B cell (primary cell): ENCODE results near the gene PDGFRB. TPM values are rescaled to one million over a fixed set of nuclear protein-coding genes. Genes with fewer than 3 reads are reported as not detected.

ENCODE experiments used
- ATAC-seq: fragments of 200-7000 bp; cut with Tn5 transposase; one replicate; pipeline ENCODE4 v1.10.0; 2021; ENCODE audit warnings: low read depth, mild to moderate bottlenecking, moderate number of reproducible peaks, moderate library complexity
- CTCF ChIA-PET: fragments of 350-600 bp; sonication (Branson Sonifier 250); formaldehyde crosslinking; loops from one replicate; lab custom pipeline; 2021; ENCODE audit warnings: antibody characterized with exemption, inconsistent platforms; lab: Charles Lee
- POLR2A ChIA-PET: fragments of 350-600 bp; sonication (Branson Sonifier 250); formaldehyde crosslinking; loops from one replicate; lab custom pipeline; 2021; ENCODE audit warnings: antibody characterized with exemption; lab: Charles Lee
- DNase-seq: peaks from one replicate; pipeline ENCODE4 v3.0.0; 2013
- H2AFZ ChIP-seq: 2 replicates; pipeline ENCODE4 v1.6.1; 2012; ENCODE audit warnings: mild to moderate bottlenecking, low read depth, low read length; ENCODE audit not compliant: insufficient read depth, poor library complexity, severe bottlenecking
- H3K27ac ChIP-seq, 2 donors: 1 replicate in 1 of 2; 2 replicates in 1 of 2; pipeline ENCODE4 v1.5.1; 2012 to 2013; ENCODE audit warnings: low read length in 2 of 2, mild to moderate bottlenecking in 2 of 2, moderate library complexity in 1 of 2
- H3K27me3 ChIP-seq, 4 experiments: fragments of 200-600 bp in 1 of 4; sonication (generic) in 1 of 4; replicated peaks in 1 of 4; 1 replicate in 2 of 4; 2 replicates in 2 of 4; pipeline versions ENCODE4 v1.6.1 to v1.7.0; 2013 to 2016; ENCODE audit warnings: low read length in 3 of 4, mild to moderate bottlenecking in 2 of 4, mixed read lengths in 1 of 4, moderate library complexity in 1 of 4; ENCODE audit not compliant: insufficient read depth in 4 of 4, control insufficient read depth in 3 of 4; ENCODE audit errors: control extremely low read depth in 1 of 4
- H3K36me3 ChIP-seq, 2 experiments: replicated peaks in 1 of 2; 1 replicate in 1 of 2; 2 replicates in 1 of 2; pipeline versions ENCODE4 v1.6.1 to v1.7.1; 2013; ENCODE audit warnings: low read length in 1 of 2; ENCODE audit not compliant: insufficient read depth in 2 of 2, control insufficient read depth in 1 of 2; ENCODE audit errors: control extremely low read depth in 1 of 2, extremely low read depth in 1 of 2
- H3K4me1 ChIP-seq, 2 donors: fragments of 200-600 bp in 1 of 2; sonication (generic) in 1 of 2; 1 replicate in 1 of 2; 2 replicates in 1 of 2; pipeline versions ENCODE4 v1.5.1 to v1.6.1; 2013 to 2017; ENCODE audit warnings: low read length in 2 of 2; ENCODE audit not compliant: control insufficient read depth in 2 of 2, insufficient read depth in 2 of 2
- H3K4me2 ChIP-seq: replicated peaks from 2 replicates; pipeline ENCODE3; 2012; ENCODE audit warnings: mild to moderate bottlenecking, low read depth, low read length; ENCODE audit not compliant: poor library complexity, severe bottlenecking
- H3K4me3 ChIP-seq, 5 experiments: fragments of 200-600 bp in 1 of 5; sonication (generic) in 1 of 5; 1 replicate in 3 of 5; 2 replicates in 2 of 5; pipeline versions ENCODE4 v1.5.1 to v1.7.0; 2011 to 2016; ENCODE audit warnings: low read length in 4 of 5, mild to moderate bottlenecking in 4 of 5, low read depth in 2 of 5, control low read depth in 1 of 5, moderate library complexity in 1 of 5; ENCODE audit not compliant: insufficient read depth in 1 of 5; ENCODE audit errors: control extremely low read depth in 1 of 5, extremely low read depth in 1 of 5
- H3K79me2 ChIP-seq: fragments of 200-600 bp; sonication (generic); one replicate; pipeline ENCODE4 v1.6.0; 2016; ENCODE audit warnings: low read length; ENCODE audit not compliant: control insufficient read depth, insufficient read depth
- H3K9ac ChIP-seq: fragments of 200-600 bp; sonication (generic); 2 replicates; pipeline ENCODE4 v1.6.1; 2017; ENCODE audit warnings: mild to moderate bottlenecking, low read length, moderate library complexity
- H3K9me3 ChIP-seq, 3 donors: one replicate each; pipeline versions ENCODE4 v1.6.1 to v1.7.1; 2013; ENCODE audit warnings: low read length in 2 of 3; ENCODE audit not compliant: control insufficient read depth in 2 of 3, insufficient read depth in 1 of 3; ENCODE audit errors: control extremely low read depth in 1 of 3
- H4K20me1 ChIP-seq: 2 replicates; pipeline ENCODE4 v1.6.0; 2012; ENCODE audit warnings: mild to moderate bottlenecking, low read length; ENCODE audit not compliant: insufficient read depth, control insufficient read depth, poor library complexity, severe bottlenecking
- H3K27ac Mint-ChIP-seq: one replicate; pipeline ENCODE4 v1.8.0; 2021; ENCODE audit warnings: mixed read lengths
- H3K27me3 Mint-ChIP-seq: one replicate; pipeline ENCODE4 v1.8.0; 2021; ENCODE audit warnings: mixed read lengths
- H3K4me1 Mint-ChIP-seq: one replicate; pipeline ENCODE4 v1.8.0; 2021; ENCODE audit warnings: mixed read lengths
- H3K4me3 Mint-ChIP-seq: one replicate; pipeline ENCODE4 v1.8.0; 2021; ENCODE audit warnings: mixed read lengths
- H3K9me3 Mint-ChIP-seq: one replicate; pipeline ENCODE4 v1.8.0; 2022; ENCODE audit warnings: mixed read lengths; ENCODE audit not compliant: insufficient read depth
- CTCF ChIP-seq: fragments of 200-600 bp; IDR thresholded peaks from one replicate; pipeline ENCODE4 v1.8.0; 2022; ENCODE audit warnings: antibody characterized with exemption, mild to moderate bottlenecking
- EZH2 ChIP-seq: IDR thresholded peaks from 2 replicates; pipeline ENCODE4 v1.6.1; 2012; ENCODE audit warnings: borderline replicate concordance, low read depth, mild to moderate bottlenecking, moderate library complexity, low read length; ENCODE audit not compliant: insufficient read depth, poor library complexity, severe bottlenecking
- WGBS: methylation state at CpG from one replicate; pipeline ENCODE4 v1.1.5; 2013; ENCODE audit warnings: missing lambda C conversion rate; ENCODE audit not compliant: insufficient coverage; 5-methylcytosine and 5-hydroxymethylcytosine counted together
- intact Hi-C: fragments of 100-400 bp; cut with micrococcal nuclease; formaldehyde crosslinking; loops from one replicate; pipeline ENCODE4 v1.10.0; 2022
- polyA plus RNA-seq: library from polyadenylated mRNA; depleted of rRNA; stranded (reverse); fragments of >200 nt; gene quantifications from 2 replicates; pipeline ENCODE4 v1.2.3, GENCODE V29; 2012
- total RNA-seq, 2 donors: library from RNA; stranded (reverse); fragments of 120-200 nt in 1 of 2; gene quantifications; 1 replicate in 1 of 2; 2 replicates in 1 of 2; pipeline versions ENCODE4 v1.2.3 to v1.2.4, GENCODE V29; 2013 to 2022

Gene PDGFRB
- total and polyA plus RNA-seq, 2 donors (not counting 1 experiment from before 2014, with no cell fraction given): 0.42 to 3.6 TPM

DNA sequence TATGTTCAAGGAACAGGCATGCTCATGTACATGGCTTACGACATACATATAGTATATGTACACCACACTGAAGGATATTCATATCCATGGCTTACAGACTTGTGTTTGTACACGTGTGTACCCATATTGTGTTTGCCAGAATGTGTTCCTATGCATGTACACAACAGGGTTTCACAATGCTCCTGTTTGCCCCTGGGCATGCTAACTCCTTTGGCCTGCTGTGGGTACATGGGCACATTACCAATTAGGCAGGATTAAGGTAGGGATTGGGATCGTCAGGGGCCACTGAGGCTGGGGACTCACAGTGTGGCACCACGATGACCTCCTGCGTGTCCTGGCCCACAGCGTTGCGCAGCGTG is 26.2 kb downstream of the PDGFRB start:
- H3K4me2 ChIP-seq: no peak overlapping the region
- H3K27me3 ChIP-seq: no peaks in the 10 kb centered on the region
- ChIA-PET POLR2A (no interaction called here), CTCF (interaction anchor here (1.0 kb wide), 1 partner anchor 33 kb away, joined by 3 read pairs; no protein-coding TSS in a partner anchor)
- TF ChIP-seq CTCF (no peak), EZH2 (no peak)
- Mint-ChIP-seq H3K9me3 (no peaks in the 10 kb centered on the region), H3K4me1 (no peaks in the 10 kb centered on the region), H3K27me3 (no peaks in the 10 kb centered on the region), H3K27ac (no peak overlapping the region), H3K4me3 (no peak overlapping the region)
- no peak overlapping the region for H2AFZ ChIP-seq
- no peak for ATAC-seq
- no peaks in the 10 kb centered on the region for H3K9me3 ChIP-seq
- H3K36me3 ChIP-seq: no peaks in the 10 kb centered on the region
- no peaks in the 10 kb centered on the region for H3K79me2 ChIP-seq
- 98% methylated on average over 7 of the region's 8 CpGs for WGBS
- H4K20me1 ChIP-seq: no peaks in the 10 kb centered on the region
- H3K4me3 ChIP-seq: no peak overlapping the region
- no peak overlapping the region for H3K9ac ChIP-seq
- intact Hi-C loops: no loop called here
- H3K27ac ChIP-seq: no peak overlapping the region
- DNase-seq: no peak
- H3K4me1 ChIP-seq: no peaks in the 10 kb centered on the region

- Histone ChIP-seq H3K27me3 (no peaks in the 10 kb centered on the region), H3K27ac (no peak overlapping the region), H3K4me2 (no peak overlapping the region), H3K4me3 (no peak overlapping the region), H3K9me3 (no peaks in the 10 kb centered on the region), H2AFZ (no peak overlapping the region), H4K20me1 (no peaks in the 10 kb centered on the region), H3K4me1 (no peaks in the 10 kb centered on the region), H3K9ac (no peak overlapping the region), H3K79me2 (no peaks in the 10 kb centered on the region), H3K36me3 (no peaks in the 10 kb centered on the region)
- 91% methylated on average over 5 of the region's 6 CpGs for WGBS
- DNase-seq (no peak), ATAC-seq (no peak)
- intact Hi-C loops: no loop called here
- Mint-ChIP-seq H3K4me1 (no peaks in the 10 kb centered on the region), H3K27ac (no peak overlapping the region), H3K27me3 (no peaks in the 10 kb centered on the region), H3K9me3 (no peaks in the 10 kb centered on the region), H3K4me3 (no peak overlapping the region)
- TF ChIP-seq CTCF (no peak), EZH2 (no peak)
- ChIA-PET CTCF (interaction anchor here (1.1 to 1.8 kb wide), 2 partner anchors 91 to 224 kb away, joined by 4 to 5 read pairs; no protein-coding TSS in a partner anchor), POLR2A (no interaction called here)
Observed at GRCh38 chr5:150126921-150127265, 28.8 kb downstream of the PDGFRB start.
